Epithelial cell of proximal tubule (primary cell): Measurements from ENCODE around the gene WSCD1. TPM values are rescaled to one million over a fixed set of nuclear protein-coding genes. Genes with fewer than 3 reads are reported as not detected.

ENCODE experiments used
- DNase-seq: peaks from one replicate; pipeline ENCODE4 v3.0.0-alpha.2; 2011; ENCODE audit warnings: low read depth
- H3K4me3 ChIP-seq: 2 replicates; pipeline ENCODE4 v1.5.1; 2011; ENCODE audit warnings: low read depth, mild to moderate bottlenecking, low read length
- CTCF ChIP-seq: conservative IDR thresholded peaks from 2 replicates; pipeline ENCODE4 v1.5.1; 2012; ENCODE audit warnings: low read depth, mild to moderate bottlenecking, low read length
- total RNA-seq: library from RNA; depleted of rRNA; stranded (reverse); fragments of >200 nt; gene quantifications from 2 replicates; pipeline ENCODE4 v1.2.3, GENCODE V29; 2015

Gene WSCD1
- total RNA-seq, 1 donor from 2014 or later, result 55.6 TPM

- no peak overlapping the region for H3K4me3 ChIP-seq
- TF ChIP-seq CTCF, result no peak
- no peak for DNase-seq
Observed at GRCh38 chr17:6139447-6139832, 69.3 kb downstream of the WSCD1 start.

GRCh38 chr17:6140188-6140587, 70.0 kb downstream of the WSCD1 start:
- no peak for DNase-seq
- TF ChIP-seq CTCF, result no peak
- no peak overlapping the region for H3K4me3 ChIP-seq

GRCh38 chr17:6140728-6141330, 70.7 kb downstream of the WSCD1 start:
- no peak overlapping the region for H3K4me3 ChIP-seq
- DNase-seq, result no peak
- no peak for TF ChIP-seq CTCF

GRCh38 chr17:6142701-6143100, 72.5 kb downstream of the WSCD1 start:
- H3K4me3 ChIP-seq, result no peak overlapping the region
- DNase-seq, result no peak
- no peak for TF ChIP-seq CTCF

- DNase-seq, result no peak
- no peak for TF ChIP-seq CTCF
- no peak overlapping the region for H3K4me3 ChIP-seq
Observed at GRCh38 chr17:6145946-6146345, 75.8 kb downstream of the WSCD1 start.

GRCh38 chr17:6147042-6147441, 76.9 kb downstream of the WSCD1 start:
- no peak for DNase-seq
- TF ChIP-seq CTCF, result no peak
- no peak overlapping the region for H3K4me3 ChIP-seq

GRCh38 chr17:6153375-6153774, 83.2 kb downstream of the WSCD1 start:
- H3K4me3 ChIP-seq, result no peak overlapping the region
- DNase-seq, result no peak
- no peak for TF ChIP-seq CTCF
